GM21390 (cell line): ENCODE data around the gene GRK6.
"Not testable (repeated sequence)": the region's sequence is repeated elsewhere in the genome, so short reads cannot be mapped to it uniquely, and the experiment has no call there.

Source experiments
- ATAC-seq: cut with Tn5 transposase; IDR thresholded peaks from one replicate; pipeline ENCODE4 v1.9.1; 2021; ENCODE audit not compliant: unreplicated experiment

GRK6 gene

DNA sequence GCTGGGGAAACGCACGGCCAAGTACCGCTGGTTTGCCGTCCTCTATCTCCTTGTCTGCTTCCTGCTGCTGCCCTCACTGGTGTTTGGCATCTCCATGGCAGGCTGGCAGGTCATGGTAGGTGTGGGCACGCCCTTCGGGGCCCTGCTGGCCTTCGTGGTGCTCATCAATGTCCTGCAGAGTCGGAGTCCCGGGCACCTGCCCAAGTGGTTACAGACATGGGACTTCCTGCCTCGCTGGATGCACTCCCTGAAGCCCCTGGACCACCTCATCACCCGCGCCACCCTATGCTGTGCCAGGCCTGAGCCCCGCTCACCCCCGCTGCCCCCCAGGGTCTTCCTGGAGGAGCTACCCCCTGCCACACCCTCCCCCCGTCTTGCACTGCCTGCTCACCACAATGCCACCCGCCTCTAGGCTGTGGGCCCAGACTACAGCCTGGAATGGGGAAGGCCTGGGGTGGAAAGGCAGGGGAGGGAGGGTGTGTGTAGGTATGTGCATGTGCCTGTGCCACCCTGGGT, 28.5 kb upstream of the GRK6 start:
- ATAC-seq: no peak

DNA sequence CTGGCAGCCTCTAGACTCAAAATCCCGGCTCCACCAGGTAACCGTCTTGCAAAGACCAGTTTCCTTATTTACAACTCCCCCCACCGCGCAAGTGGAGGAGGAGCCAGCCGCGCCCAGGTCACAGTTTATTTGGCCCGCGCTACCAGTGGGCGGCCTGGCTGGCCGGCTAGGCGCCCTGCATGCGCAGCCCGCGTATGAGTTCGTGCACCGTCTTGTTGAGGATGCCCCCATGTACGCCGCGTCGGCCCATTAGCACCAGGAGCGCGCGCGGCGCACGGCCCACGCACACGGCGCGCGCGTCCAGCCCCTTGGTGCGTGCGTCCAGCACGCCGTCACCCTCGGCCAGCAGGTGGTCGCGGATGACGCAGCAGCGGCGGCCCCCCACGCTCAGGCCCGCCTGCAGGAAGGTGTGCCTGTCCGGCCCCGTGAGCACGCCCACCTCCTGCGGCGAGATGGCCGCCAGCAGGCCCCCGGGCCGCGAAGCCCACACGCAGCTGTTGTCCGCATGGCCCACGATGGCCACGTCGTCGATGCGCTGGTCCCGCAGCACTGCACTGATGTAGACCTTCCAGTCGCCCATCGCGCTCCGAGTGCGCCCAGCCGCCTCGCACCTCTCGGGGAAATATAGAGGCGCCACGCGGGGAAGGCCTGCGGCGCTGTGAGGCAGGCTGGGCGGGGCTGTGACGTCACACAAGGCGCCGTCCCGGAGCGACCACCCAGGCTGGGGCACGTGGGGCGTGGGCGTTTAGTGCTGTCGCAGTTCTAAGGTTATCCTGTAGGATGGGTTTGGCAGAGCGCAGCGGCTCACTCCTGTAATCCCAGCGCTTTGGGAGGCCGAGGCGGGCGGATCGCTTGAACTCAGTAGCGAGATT, 26.2 kb upstream of the GRK6 start, which contains the start of gene PFN3:
PFN3 (minus strand) TSS at position 665 of the 872 bp plus-strand sequence; CDS start at position 580, 85 bp downstream.
- ATAC-seq: no peak

- ATAC-seq: no peak
Measured at GRCh38 chr5:177402271-177403043, 24.0 kb upstream of the GRK6 start.

GRCh38 chr5:177403102-177403791, 23.2 kb upstream of the GRK6 start:
- ATAC-seq: peak; percentile 7

DNA sequence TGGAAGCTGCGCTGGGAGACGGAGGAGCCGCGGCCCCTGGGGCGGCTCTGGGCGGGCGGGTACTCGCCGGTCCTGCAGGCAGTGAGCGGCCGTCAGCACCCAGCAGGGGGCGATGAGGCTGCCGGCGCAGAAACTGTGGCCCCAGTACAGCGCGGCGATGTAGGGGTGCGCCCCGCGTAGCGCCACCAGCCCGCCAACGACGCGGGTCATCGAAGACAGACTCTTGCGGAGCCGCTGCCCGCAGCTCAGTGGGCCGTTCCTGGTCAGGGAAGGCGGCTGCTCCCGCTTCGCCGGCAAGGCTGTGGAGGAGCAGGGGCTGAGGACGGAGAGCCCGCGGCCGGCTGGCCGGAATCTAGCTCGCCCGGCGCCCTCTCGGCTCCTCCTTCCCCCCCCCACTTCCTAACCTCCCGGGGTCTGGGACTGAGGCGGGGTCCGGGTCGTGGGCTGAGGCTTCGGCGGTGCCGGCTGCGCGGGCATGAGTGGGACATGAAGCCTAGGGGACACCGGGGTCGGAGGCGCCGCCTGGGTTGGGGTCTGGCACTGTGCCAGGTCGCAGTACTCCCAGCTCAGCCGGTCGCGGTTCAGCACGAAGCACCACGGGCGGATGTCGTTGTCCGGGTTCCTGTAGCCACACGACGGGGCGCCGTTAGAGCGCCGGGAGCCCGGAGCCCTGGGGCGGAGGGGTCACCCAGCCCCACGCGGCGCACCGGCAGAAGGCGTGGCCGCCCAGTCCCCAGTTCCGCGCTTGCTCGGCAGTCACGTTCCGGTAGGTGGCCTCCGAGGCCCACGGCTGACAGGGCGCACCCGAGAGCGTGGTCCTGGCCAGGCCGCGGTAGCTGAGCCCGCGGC, 22.5 kb upstream of the GRK6 start:
- peak; percentile 84 for ATAC-seq

GRCh38 chr5:177404641-177405179, 21.8 kb upstream of the GRK6 start:
- no peak for ATAC-seq

DNA sequence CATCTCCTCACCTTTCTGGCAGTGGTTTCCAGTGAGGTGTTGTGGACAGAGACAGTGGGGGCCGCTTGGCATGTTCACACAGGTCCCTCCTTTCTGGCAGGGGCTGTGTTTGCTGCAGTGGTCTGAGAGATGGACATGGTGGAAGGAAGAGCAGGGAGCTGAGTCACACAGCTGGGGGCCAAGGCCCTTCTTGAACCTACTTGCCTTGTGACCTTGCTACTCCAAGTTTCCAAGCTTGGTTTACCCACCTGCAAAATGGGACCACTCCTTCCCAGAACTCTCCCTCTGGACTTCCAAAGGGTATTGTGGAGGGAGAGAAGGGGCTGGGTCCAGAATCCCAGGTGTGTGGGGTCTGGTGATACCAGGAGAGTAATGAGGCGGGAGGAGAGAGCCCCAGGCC, 21.2 kb upstream of the GRK6 start:
- ATAC-seq: no peak

- no peak for ATAC-seq
Measured at GRCh38 chr5:177405805-177406204, 20.7 kb upstream of the GRK6 start.

- no peak for ATAC-seq
Measured at GRCh38 chr5:177409043-177409801, 17.3 kb upstream of the GRK6 start, which contains the start of gene F12. Gene F12, minus strand, starts transcription at chr5:177409564. Its CDS starts 37 bp downstream, at chr5:177409527.

GRCh38 chr5:177410575-177410974, 15.9 kb upstream of the GRK6 start:
- ATAC-seq: no peak

DNA sequence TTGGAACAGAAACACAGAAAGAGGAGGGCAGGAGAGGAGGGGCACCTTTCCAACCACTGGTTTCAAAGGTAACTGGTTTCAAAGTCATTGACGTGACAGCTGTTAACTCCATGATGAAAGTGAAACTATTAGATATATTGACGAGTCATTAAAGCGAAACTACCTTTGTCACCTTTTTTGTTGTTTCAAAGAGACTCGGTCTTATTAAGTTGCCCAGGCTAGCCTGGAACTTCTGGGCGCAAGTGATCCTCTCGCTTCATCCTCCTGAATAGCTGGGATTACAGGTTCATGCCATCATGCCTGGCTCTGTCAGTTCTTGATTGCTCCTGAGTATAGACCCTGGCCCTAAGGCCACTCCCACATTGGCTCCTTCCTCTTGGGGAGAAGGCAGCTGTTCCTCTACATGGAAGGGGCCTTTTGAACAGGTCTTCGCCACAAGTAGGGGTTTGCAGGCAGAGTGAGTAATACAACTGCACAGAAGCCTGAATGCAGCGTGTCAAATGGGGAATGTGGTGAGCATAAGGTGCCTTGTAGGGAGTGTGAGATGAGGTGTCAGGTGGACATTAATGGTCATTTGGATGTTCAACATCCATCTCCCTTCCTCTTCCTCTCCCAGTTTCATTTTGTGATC, 13.8 kb upstream of the GRK6 start:
- peak; percentile 75 for ATAC-seq

DNA sequence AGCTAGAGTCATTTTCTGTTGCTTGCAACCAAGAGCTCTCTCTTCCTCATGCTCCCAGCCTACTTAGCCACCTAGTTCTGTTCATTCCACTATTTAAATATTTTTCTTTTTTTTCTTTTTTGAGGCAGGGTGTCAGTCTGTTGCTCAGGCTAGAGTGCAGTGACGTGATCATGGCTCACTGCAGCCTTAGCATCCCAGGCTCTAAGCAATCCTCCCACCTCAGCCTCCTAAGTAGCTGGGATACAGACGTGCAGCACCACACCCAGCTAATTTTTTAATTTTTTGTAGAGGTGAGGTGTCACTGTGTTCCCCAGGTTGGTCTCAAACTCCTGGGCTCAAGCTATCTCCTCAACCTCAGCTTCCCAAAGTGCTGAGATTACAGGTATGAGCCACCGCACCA, 12.0 kb upstream of the GRK6 start:
- no peak for ATAC-seq

DNA sequence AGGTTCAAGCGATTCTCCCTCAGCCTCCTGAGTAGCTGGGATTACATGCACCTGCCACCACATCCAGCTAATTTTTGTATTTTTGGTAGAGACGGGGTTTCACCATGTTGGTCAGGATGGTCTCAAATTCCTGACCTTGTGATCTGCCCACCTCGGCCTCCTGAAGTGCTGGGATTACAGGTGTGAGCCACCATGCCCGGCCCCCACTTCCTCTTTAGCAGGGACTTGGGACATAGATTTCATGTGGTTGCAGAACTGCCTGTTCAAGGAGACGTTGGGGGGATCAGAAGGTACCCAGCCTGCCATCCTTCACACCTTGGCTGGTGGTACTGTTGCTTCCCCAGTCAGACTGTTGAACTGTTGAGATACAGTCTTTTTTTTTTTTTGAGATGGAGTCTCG, 9.4 kb upstream of the GRK6 start:
- not testable (repeated sequence) for ATAC-seq

DNA sequence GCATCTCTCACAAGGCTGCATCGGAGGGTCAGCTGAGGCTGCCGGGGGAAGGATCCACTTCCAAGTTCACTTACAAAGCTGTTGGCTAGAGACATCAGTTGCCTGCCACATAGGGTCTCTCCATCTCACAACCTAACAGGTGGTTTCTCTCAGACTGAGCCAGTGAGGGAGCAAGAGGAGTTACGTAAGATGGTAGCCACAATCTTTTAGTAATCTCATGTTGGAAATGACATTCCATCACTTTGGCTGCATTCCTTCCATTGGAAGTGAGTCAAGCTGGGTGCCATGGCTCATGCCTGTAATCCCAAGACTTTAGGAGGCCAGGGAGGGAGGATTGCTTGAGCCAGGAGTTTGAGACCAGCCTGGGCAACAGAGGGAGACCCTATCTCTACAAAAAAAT, 7.4 kb upstream of the GRK6 start:
- ATAC-seq: no peak

DNA sequence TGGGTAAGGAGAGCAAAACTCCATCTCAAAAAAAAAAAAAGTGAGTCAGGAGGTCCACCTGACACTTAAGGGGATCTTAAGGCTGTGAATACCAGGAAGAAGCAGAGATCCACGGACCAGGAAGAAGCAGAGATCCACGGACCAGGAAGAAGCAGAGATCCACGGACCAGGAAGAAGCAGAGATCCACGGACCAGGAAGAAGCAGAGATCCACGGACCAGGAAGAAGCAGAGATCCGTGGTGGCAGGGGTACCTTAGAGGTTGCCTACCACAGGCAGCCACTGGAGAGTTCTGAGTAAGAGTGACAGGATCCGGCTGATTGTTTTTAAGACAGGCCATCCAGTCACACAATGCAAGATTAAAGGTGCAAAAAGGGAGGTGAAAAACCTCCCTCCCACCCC, 6.0 kb upstream of the GRK6 start:
- ATAC-seq: not testable (repeated sequence)

DNA sequence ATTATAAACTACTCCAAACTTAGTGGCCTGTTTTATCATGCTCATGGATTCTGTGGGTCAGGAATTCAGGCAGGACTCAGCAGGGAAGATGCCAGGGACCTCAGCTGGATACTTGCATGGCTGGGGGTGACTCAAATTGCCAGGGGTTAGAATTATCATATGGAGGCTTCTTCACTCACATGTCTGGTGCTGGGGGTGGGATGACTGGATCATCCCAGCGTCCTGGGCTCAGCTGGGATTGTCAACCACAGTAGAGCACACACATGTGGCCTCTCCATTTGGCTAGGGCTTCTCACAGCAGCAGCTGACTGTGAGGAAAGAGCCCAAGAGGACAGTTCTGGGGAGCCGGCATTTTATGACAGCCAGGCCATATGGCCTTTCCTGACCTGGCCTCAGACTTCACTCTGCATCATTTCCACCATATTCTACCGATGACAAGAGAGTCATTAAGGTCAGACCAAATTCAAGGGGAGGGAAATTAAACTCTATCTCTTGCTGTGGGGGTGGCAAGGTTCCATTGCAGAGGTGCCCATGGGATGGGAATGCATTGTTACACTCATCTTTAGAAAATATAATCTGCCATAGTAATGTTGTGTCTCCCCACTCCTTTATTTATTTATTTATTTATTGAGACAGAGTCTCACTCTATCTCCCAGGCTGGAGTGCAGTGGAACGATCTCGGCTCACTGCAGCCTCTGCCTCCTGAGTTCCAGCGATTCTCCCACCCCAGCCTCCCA, 5.2 kb upstream of the GRK6 start:
- no peak for ATAC-seq

DNA sequence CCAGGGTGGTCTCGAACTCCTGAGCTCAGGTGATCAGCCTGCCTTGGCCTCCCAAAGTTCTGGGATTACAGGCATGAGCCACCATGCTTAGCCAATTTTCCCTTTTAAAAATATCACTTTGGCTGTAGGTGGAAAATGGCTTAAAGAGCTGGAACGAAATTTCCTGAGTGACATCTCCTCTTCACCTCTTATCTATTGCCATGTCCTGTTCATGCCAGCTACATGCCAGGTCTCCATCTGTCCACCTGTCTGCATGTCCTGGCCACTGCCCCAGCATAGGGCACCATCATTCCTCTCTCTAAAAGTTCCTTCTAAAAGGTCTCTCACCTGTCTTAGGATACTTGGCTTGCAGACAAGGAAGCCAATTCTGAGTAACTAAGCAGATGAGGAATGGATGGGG, 2.8 kb upstream of the GRK6 start:
- no peak for ATAC-seq

- ATAC-seq: no peak
Measured at GRCh38 chr5:177425196-177425800, 1.2 kb upstream of the GRK6 start.
